Measurements from ENCODE around the gene G6PD. TPM values are rescaled to one million over a fixed set of nuclear protein-coding genes. Genes with fewer than 3 reads are reported as not detected.

The G6PD gene
- total RNA-seq, 1 donor from 2014 or later, result 67.9 TPM

DNA sequence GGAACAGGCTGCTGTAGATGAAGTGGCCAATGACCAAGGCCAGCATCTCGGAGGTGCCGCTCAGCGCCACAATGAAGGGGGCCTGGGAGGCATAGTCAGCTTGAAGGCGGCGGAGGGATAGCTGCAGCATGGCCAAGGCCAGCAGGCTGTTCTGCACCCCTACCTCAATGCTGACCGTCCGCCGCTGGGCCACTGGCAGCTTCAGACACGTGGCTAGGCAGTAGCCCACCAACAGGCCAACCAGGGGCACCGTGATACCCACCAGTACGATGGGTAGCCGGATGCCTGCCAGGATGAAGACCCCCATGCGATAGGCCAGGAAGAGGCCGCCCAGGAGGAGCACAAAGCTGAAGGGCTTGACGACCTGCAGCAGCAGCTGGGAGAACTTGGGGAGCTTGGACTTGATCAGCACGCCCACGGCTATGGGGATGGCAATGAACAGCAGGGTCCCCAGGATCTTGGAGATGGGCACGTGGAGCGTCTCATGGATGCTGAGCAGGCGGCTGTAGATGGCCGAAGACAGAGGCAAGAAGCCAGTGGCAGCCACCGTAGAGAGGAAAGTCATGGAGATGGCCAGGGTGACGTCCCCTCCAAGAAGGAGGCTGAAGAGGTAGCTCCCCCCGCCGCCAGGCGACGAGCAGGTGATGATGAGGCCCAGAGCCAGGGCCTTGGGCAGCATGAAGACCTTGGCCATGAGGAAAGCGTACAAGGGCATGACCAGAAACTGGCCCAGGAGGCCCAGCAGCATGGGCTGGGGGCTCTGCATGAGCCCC, 58.9 kb downstream of the G6PD start:
- intact Hi-C loops (cut with micrococcal nuclease), result no loop called here

- intact Hi-C loops (cut with micrococcal nuclease), result no loop called here
Observed at GRCh38 chrX:154486396-154487207, 60.0 kb downstream of the G6PD start, which contains the start of gene UBL4A. Gene UBL4A (minus strand): TSS chrX:154486615. CDS start chrX:154486584, 31 bp downstream.

DNA sequence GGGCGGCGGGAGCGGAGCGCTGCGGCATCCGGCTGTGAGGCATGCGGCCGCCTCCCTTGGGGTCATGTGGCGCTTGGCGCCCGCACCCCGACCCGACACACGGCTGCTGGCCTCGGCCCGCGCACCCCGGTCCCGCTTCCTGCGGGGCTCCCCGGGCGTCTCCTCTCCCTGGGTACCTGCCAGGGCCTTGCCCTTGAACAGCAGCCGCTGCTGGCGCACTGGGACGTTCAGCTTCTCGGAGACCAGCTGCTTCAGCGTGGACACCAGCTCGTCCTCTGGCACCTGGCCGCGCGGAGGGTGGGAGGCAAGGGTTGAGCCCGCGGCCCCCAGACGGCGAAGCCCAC, 60.6 kb downstream of the G6PD start:
- intact Hi-C loops (cut with micrococcal nuclease), result no loop called here

DNA sequence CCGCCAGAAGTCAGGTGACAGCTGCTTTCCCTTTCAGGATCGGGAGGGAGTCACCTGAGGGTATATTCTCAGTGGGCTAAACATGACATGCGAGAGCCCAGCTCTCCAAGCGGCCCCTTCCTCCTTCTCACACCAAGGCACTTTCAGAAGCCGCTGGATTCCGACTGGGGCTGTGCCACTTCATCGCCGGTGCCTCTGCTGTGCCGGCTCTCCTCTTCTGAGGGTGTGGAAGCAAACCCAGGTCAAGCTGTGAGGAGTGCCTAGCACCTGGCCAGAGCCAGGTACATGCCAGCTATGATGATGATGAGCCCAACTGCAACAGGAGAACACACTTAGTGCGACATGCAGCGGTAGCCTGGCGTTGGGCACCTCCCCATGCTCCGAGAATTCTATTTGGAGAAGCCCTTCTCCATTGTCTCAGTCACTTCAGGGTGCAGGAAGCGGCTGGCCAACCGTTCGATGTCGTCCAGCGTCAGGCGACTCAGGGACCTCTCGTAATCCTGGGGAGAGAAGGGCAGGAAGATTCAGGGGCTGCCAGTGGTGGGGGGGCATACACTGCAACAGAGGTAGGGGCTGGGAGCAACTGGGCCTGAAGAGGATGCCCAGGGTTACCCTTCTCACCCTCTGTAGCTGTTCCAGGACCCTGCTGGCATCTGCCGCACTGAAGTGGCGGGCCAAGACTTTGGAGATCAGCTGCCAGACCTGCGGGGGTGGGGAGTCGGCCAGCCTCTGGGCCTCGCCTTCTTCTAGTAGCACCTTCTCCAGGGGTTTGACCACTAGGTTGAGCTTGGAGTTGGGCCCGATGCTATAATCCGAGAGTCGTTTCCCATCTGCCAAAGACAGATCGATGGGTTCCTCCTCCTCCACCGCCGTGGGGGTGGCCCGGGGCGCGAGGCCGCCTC, 61.2 kb downstream of the G6PD start:
- intact Hi-C loops (cut with micrococcal nuclease), result no loop called here

GRCh38 chrX:154484255-154485149, 62.1 kb downstream of the G6PD start:
- intact Hi-C loops (cut with micrococcal nuclease), result no loop called here

GRCh38 chrX:154483325-154483724, 63.3 kb downstream of the G6PD start:
- intact Hi-C loops (cut with micrococcal nuclease), result no loop called here

- intact Hi-C loops (cut with micrococcal nuclease), result no loop called here
Observed at GRCh38 chrX:154482786-154483185, 63.9 kb downstream of the G6PD start.

DNA sequence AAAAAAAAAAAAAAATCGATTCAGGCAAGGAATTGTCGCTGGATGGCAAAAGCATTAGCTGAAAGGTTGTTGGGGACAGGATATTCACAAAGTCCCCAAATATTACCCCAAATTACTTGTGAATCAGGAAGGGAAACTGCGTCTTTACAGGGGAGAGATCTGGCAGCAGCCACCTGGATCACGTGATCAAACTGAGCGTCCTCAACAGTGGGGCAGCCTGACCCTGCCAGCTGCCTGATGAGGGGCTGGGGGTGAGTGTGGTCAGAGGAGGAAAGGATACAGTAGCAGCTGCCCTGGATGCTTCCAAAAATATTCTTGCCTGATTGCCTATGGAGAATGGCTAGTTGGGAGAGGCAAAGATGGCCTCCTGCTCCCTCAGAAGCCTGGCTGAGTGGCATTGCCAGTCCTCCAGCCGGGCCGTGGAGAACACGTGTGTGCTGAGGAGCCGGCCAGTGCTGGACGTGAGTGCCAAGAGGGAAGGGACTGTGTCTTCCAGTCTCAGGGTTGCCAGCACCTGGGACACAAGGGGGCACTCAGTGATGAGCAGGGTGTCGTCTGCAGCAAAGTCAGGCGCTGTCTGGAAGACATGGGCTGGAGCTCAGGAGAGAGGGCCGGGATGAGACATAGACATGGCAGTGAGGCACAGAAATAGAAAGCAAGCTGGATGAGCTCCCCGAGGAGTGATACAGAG, 64.6 kb downstream of the G6PD start:
- intact Hi-C loops (cut with micrococcal nuclease), result no loop called here

Other genes with a start within 250 kb of the G6PD start
- 1,245 and 1,271 TPM in 2 replicates for gene FLNA, start 172.2 kb downstream of the G6PD start, total RNA-seq
- 56.4 and 61.3 TPM in 2 replicates for gene EMD, start 167.6 kb downstream of the G6PD start, total RNA-seq
- gene RPL10, start 148.5 kb downstream of the G6PD start, total RNA-seq, result 3,046 and 3,070 TPM in 2 replicates
- gene DNASE1L1, start 137.6 kb downstream of the G6PD start, total RNA-seq, result 21.2 and 24.8 TPM in 2 replicates
- gene TAFAZZIN, start 135.3 kb downstream of the G6PD start, total RNA-seq, result 95.9 and 97.3 TPM in 2 replicates
- gene ATP6AP1, start 118.2 kb downstream of the G6PD start, total RNA-seq, result 43.2 and 46.1 TPM in 2 replicates
- 99.0 and 102 TPM in 2 replicates for gene GDI1, start 109.7 kb downstream of the G6PD start, total RNA-seq
- 65.3 and 74.3 TPM in 2 replicates for gene FAM50A, start 102.7 kb downstream of the G6PD start, total RNA-seq
- 29.0 and 29.8 TPM in 2 replicates for gene PLXNA3, start 88.6 kb downstream of the G6PD start, total RNA-seq
- 50.6 and 52.5 TPM in 2 replicates for gene LAGE3, start 67.6 kb downstream of the G6PD start, total RNA-seq
- gene UBL4A, start 60.2 kb downstream of the G6PD start, total RNA-seq, result 43.7 and 47.7 TPM in 2 replicates
- gene SLC10A3, start 56.2 kb downstream of the G6PD start, total RNA-seq, result 22.1 and 22.3 TPM in 2 replicates
- gene FAM3A, start 30.6 kb downstream of the G6PD start, total RNA-seq, result 30.5 and 32.4 TPM in 2 replicates
- 41.9 and 45.1 TPM in 2 replicates for gene IKBKG, start 774 bp upstream of the G6PD start, total RNA-seq
- not detected in 2 replicates for gene CTAG1A, start 38.3 kb upstream of the G6PD start, total RNA-seq
- not detected in 2 replicates for gene CTAG1B, start 72.4 kb upstream of the G6PD start, total RNA-seq
- gene CTAG2, start 106.7 kb upstream of the G6PD start, total RNA-seq, result not detected in 2 replicates
- gene GAB3, start 204.2 kb upstream of the G6PD start, total RNA-seq, result 8.6 and 9.4 TPM in 2 replicates
- 101 and 102 TPM in 2 replicates for gene DKC1, start 216.0 kb upstream of the G6PD start, total RNA-seq